Measurements from ENCODE around the gene SPRY2.

SPRY2 gene

GRCh38 chr13:80336776-80337287, 4.1 kb downstream of the SPRY2 start:
- no peak for DNase-seq (ENCODE audit: low read depth)
- no peak overlapping the region for H3K4me3 ChIP-seq (ENCODE audit: low read depth, low read length)

GRCh38 chr13:80336370-80336769, 4.6 kb downstream of the SPRY2 start:
- no peak overlapping the region for H3K4me3 ChIP-seq (ENCODE audit: low read depth, low read length)
- no peak for TF ChIP-seq CTCF (IDR thresholded peaks at IDR 0.05; ENCODE audit: insufficient read depth, low read depth, low read length, missing control alignments)

More at GRCh38 chr13:80336776-80337287, 4.1 kb downstream of the SPRY2 start:
- TF ChIP-seq CTCF (IDR thresholded peaks at IDR 0.05; ENCODE audit: insufficient read depth, low read depth, low read length, missing control alignments): no peak

GRCh38 chr13:80334597-80335260, 6.2 kb downstream of the SPRY2 start:
- DNase-seq (ENCODE audit: low read depth): no peak
- TF ChIP-seq CTCF (IDR thresholded peaks at IDR 0.05; ENCODE audit: insufficient read depth, low read depth, low read length, missing control alignments): no peak
- no peak overlapping the region for H3K4me3 ChIP-seq (ENCODE audit: low read depth, low read length)

More at GRCh38 chr13:80336370-80336769, 4.6 kb downstream of the SPRY2 start:
- no peak for DNase-seq (ENCODE audit: low read depth)

- TF ChIP-seq CTCF (IDR thresholded peaks at IDR 0.05; ENCODE audit: insufficient read depth, low read depth, low read length, missing control alignments): no peak
- no peak for DNase-seq (ENCODE audit: low read depth)
- no peak overlapping the region for H3K4me3 ChIP-seq (ENCODE audit: low read depth, low read length)
These were observed 8.9 kb downstream of the SPRY2 start for GRCh38 chr13:80331984-80332383.

GRCh38 chr13:80329250-80329649, 11.7 kb downstream of the SPRY2 start:
- TF ChIP-seq CTCF (IDR thresholded peaks at IDR 0.05; ENCODE audit: insufficient read depth, low read depth, low read length, missing control alignments): no peak
- no peak for DNase-seq (ENCODE audit: low read depth)
- no peak overlapping the region for H3K4me3 ChIP-seq (ENCODE audit: low read depth, low read length)

GRCh38 chr13:80319004-80319403, 21.9 kb downstream of the SPRY2 start:
- no peak for DNase-seq (ENCODE audit: low read depth)
- no peak for TF ChIP-seq CTCF (IDR thresholded peaks at IDR 0.05; ENCODE audit: insufficient read depth, low read depth, low read length, missing control alignments)
- no peak overlapping the region for H3K4me3 ChIP-seq (ENCODE audit: low read depth, low read length)

All from GM12865 (cell line).